HG03354 (cell line): ENCODE data around the gene GPR82.
"Not testable (repeated sequence)": the region's sequence is repeated elsewhere in the genome, so short reads cannot be mapped to it uniquely, and the experiment has no call there.

Experiments
- ATAC-seq: cut with Tn5 transposase; IDR thresholded peaks from one replicate; pipeline ENCODE4 v1.9.1; 2021; ENCODE audit warnings: mild to moderate bottlenecking; ENCODE audit not compliant: unreplicated experiment, poor library complexity, severe bottlenecking

GPR82 gene

GRCh38 chrX:41716767-41717473 is 7.1 kb upstream of the GPR82 start:
- ATAC-seq, result no peak

DNA sequence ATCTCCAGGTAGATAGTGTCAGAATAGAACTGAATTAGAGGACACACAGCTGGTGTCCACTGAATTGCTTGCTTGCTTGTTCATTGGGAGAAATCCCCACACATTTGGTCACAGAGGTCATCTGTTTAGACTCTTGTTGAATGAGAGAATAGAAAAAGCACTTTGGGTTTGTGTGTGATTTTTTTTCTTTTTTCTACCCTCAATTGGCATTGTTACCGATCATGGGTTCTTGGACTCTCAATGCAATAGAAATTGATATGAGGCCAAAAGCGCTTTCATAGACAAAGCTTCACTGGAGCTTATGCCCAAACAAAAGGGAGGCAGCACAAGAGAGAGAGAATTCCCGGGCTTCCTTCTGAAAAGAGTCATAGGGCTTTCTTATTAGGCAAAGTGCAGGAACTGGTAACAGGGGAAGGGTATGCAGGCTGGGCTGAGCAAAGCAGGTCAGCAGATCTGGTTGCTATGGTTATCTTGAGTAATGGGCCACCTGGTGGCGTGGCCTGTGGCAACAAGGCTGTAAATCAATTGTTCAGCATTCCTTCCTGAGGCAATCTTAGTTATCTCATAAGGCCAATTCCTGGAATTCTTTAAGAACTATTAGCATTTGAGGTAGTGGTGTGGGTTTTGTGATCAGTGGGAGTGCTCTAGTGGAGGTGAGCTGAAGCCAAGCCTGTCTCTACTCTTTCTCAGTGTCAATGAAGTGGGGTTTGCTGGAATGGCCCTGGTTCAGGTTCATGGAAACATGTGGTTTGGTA is 5.3 kb upstream of the GPR82 start:
- no peak for ATAC-seq

DNA sequence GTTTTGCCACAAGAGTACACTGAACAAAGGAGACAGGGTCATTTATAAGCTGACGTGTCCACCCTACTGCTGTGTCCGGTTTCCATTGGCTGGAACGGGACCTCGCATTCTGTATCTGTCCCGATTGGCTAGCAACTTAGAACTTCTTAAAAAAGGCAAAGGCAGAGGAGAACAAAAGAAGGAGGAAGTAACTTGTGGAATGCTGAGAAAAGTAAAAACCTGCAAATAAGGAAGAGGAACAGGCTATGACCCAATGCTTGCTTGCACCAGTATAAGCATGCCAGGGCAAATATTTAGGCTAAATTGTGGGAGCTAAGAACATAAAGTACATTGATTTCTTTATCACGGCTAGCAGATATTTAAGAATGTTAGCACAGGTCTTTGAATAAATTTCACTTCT is 4.4 kb upstream of the GPR82 start:
- not testable (repeated sequence) for ATAC-seq

DNA sequence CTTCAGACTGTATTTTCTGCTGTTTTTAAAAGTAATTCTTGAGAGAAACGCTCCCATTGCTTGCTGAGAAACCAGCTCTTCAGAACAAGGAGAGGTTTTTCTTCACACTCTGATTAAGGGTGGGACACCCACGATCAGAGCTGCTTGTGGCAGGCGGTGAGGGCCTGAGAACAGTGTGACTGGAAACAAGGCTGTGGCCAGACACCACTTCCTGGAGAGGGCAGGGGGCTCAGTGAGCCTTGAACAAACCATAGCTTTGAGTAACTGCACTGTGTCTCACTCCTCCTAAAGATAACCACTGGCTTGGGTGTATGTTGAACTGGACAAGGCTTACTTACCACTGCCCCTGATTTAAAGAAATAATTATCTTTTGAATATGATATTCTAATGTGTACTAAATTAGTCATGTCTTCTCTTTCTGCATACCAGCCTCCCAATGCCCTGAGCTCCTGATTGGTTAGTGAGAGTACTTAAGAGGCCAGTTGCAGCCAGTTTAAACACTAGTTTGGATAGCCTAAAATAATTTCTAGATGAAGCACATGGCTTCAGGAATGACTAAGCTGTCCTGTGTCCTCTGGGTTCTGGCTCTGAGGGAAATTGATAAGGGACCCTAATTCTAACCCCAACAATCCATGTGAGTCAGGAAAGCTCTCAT is 3.7 kb upstream of the GPR82 start:
- peak; percentile 89 for ATAC-seq

DNA sequence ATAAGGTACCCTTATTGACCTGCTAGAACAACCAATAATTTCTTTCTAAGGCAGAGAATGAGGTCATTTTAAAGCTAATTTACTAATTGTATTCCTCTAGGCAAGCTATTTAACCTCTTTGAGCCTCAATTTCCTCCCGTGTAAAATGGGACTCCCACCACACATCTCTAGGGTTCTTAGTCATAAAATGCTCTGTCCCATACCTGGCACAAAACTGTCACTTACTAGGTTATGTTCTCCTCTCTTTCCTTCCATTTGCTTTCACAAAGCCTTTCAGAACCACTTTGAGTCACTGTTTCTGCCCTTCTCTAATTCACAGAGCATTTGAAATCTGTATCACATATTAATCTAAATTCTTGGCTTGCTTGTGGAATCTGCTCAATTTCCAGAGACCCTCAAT is 2.4 kb upstream of the GPR82 start:
- ATAC-seq, result peak; percentile 39

DNA sequence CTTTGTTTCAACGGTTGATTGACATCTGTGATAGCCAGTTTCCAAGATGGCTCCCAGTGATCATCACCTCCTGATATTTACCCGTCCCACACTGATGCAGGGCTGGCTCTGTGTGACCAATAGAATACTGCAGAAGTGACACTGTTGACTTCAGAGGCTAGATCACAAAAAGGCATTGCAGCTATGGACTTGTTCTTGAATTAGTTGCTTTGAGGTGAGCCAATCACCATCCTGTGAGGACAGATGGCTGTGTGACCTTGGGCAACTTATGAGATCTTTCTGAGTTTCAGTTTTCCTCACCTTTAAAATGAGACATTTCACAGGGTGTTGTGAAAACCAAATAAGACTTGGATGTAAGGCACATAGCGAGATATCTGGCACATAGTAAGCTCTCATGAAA is 1.8 kb upstream of the GPR82 start:
- no peak for ATAC-seq

DNA sequence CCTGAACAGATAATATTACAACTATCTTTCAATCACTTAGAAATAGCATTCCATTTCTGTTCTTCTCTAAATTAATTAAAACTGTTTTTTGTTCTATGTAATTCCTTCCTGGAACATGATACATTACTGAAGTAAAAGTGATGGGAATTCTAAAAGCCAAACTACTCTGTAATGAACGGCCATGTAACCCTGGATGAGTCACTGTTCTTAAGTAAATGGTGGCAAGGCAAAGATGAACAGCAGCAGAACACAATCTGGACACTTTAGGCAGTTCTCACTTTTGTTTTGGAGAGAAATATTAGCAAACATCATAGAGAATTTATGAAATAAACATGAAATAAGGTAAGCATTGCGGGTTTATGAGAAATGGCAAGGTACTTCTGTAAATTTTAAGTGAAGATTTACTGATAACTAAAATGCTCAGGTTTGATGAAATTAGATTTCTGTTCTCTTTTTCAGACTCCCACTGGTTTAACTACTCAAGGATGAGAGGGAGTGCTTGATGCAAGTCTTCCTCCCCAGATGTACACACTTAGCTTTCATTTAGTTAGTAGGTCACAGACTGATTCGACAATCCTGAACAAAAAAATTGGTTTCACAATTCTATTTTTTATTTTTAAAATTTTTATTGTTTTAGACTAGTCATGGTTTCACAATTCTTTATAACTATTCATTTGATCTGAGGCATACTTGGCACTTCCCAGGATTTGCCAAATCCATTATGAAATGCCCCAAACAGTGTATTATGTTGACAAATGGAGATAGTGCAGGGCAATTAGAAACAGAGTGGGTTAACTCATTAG is 964 bp upstream of the GPR82 start:
- no peak for ATAC-seq

DNA sequence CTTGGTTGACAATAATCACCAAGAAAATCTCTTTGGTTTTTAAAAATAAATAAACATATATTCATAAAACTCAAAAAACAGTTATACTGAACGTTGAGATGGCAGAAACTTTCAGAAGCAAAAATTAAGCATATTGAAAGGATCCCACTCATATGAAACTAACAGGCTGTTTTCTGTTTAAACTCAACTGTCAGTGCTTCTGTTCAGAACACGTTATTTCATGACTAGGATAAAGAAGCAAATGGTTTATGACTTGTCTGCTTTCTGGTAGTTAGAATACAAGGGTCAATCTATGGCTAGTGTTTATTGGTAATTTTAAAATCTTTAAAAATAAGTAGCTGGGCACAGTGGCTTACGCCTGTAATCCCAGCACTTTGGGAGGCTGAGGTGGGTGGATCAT is 4.1 kb downstream of the GPR82 start:
- ATAC-seq, result no peak

DNA sequence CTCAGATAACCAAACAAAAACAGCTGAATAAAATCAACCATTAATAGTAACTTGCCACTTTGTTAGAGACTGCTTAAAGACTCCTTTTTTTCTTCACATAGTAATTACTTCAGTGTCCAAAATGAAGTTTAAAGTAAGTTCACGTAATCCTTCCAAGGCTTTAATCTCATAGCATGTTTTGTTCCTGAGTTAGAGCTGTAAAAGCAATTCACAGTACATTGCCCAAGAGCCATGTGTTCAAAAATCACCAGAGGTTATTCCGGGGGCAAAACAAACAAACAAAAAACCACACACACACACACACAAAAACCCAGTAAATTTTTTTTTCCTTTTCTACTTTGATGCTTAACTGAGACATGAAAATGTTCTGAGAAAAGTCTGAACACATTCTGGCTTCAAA is 6.1 kb downstream of the GPR82 start:
- no peak for ATAC-seq

DNA sequence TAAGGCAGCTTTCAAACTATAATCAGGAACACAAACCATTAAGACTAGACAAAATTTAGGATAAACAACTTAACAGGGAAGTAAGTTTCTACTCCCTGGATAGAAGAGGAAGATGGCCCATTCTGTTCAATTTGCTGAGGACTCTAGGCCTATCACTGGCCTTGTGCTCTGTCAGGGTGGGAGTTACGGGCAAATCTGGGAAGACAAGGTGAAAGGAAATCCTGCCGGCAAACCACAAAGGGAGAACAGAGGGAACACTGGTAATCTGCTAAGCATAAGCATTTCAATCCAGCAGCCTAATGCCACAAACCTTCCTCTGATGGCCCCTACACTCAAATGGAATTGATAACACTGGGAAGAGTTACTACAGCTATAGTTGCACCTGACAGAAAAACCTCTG is 8.3 kb downstream of the GPR82 start:
- ATAC-seq, result no peak

DNA sequence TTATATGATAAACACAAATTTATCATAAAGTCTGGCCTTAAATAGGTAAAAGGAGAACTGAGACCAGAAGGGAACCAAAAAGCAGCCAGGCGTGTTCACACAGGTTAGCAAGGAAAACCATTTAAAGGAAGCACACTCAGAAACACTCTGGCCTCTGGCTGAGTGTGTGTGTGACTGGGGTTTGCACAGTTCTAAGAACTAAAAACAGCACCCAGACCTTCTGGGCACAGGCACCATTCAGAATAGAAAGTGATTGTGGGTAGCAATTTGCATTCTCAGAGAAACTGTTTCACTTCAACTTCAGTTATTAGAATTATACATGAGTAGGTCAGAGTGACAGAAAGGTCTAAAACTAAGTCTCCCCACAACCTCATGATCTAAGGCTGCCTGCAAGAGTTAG is 10.0 kb downstream of the GPR82 start:
- ATAC-seq, result peak; percentile 98

DNA sequence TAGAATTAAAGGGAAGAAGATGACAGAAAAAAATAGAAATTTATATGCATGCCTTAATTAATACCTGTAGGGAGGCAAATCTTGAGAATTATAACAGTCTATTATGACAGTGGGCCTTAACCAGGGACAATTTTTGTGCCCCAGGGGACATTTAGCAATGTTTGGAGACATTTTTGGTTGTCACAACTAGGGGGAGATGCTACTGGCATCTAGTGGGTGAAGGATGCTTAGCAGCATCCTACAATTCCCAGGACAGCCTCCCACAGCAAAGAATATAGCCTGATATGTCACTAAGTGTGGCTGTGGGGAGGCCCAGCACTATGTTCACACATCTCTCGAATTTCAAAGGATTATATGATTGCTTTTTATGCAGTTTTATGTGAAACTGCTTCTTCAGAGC is 10.5 kb downstream of the GPR82 start:
- ATAC-seq, result peak; percentile 37

GRCh38 chrX:41737065-41737464 is 13.1 kb downstream of the GPR82 start:
- no peak for ATAC-seq

- ATAC-seq, result no peak
Observed at GRCh38 chrX:41739871-41740270, 15.9 kb downstream of the GPR82 start.

GRCh38 chrX:41750716-41751115 is 26.7 kb downstream of the GPR82 start:
- ATAC-seq, result no peak

DNA sequence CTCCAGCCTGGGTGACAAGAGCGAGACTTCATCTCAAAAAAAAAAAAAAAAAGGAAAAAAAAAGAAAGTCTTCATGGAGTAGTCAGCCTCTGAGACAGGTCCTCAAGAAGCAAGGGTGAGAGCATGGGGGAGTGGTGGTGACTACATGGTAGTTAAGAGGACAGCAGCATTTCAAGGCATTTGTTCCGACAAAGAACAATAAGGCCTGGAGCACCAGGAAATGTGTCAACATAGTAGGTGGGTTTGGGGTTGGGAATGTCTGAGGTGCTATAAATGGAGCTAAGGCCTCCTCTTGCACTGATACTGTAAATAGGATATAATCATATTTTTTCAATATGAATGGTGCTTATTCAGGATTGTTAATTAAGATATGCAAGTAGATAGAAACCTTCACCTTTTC is 34.4 kb downstream of the GPR82 start:
- no peak for ATAC-seq

- ATAC-seq, result no peak
Observed at GRCh38 chrX:41759817-41760216, 35.8 kb downstream of the GPR82 start.

- no peak for ATAC-seq
Observed at GRCh38 chrX:41761169-41761568, 37.2 kb downstream of the GPR82 start.

GRCh38 chrX:41761702-41762101 is 37.7 kb downstream of the GPR82 start:
- no peak for ATAC-seq

GRCh38 chrX:41779030-41779564 is 55.1 kb downstream of the GPR82 start:
- no peak for ATAC-seq
